HG03378 (cell line): ENCODE data around the gene SLC12A7.

Experiments used
- ATAC-seq: cut with Tn5 transposase; IDR thresholded peaks from one replicate; pipeline ENCODE4 v1.9.1; 2021; ENCODE audit warnings: mild to moderate bottlenecking, moderate library complexity; ENCODE audit not compliant: unreplicated experiment

Gene SLC12A7

GRCh38 chr5:1112596-1113331 lies 901 bp upstream of the SLC12A7 start:
- ATAC-seq, result no peak

GRCh38 chr5:1111241-1111726 lies 579 bp downstream of the SLC12A7 start:
- no peak for ATAC-seq

- ATAC-seq, result no peak
Observed at GRCh38 chr5:1110307-1111240, 1.3 kb downstream of the SLC12A7 start.

- no peak for ATAC-seq
Observed at GRCh38 chr5:1109542-1110306, 2.1 kb downstream of the SLC12A7 start.

- no peak for ATAC-seq
Observed at GRCh38 chr5:1108865-1109174, 3.0 kb downstream of the SLC12A7 start.

GRCh38 chr5:1108023-1108864 lies 3.6 kb downstream of the SLC12A7 start:
- no peak for ATAC-seq

- ATAC-seq, result no peak
Observed at GRCh38 chr5:1107167-1108022, 4.5 kb downstream of the SLC12A7 start.

GRCh38 chr5:1106385-1107166 lies 5.3 kb downstream of the SLC12A7 start:
- ATAC-seq, result no peak

- no peak for ATAC-seq
Observed at GRCh38 chr5:1105350-1106265, 6.3 kb downstream of the SLC12A7 start.

GRCh38 chr5:1104327-1105006 lies 7.4 kb downstream of the SLC12A7 start:
- ATAC-seq, result no peak

- ATAC-seq, result no peak
Observed at GRCh38 chr5:1103505-1104326, 8.1 kb downstream of the SLC12A7 start.

GRCh38 chr5:1103093-1103492 lies 8.8 kb downstream of the SLC12A7 start:
- no peak for ATAC-seq

GRCh38 chr5:1101961-1102713 lies 9.7 kb downstream of the SLC12A7 start:
- ATAC-seq, result no peak

- no peak for ATAC-seq
Observed at GRCh38 chr5:1100664-1101574, 10.9 kb downstream of the SLC12A7 start.
